HUES6 (cell line): Measurements from ENCODE around the gene DHX35.
A peak's percentile ranks its signal among the peaks of the same experiment; 100 is the strongest.

Experiments used
- H3K27ac ChIP-seq: 2 replicates; pipeline ENCODE4 v1.7.0; 2013; ENCODE audit warnings: low read depth, mild to moderate bottlenecking, low read length, inconsistent platforms
- H3K27me3 ChIP-seq: 2 replicates; pipeline ENCODE4 v1.6.1; 2013; ENCODE audit warnings: low read length; ENCODE audit not compliant: control insufficient read depth, insufficient read depth
- H3K36me3 ChIP-seq: 2 replicates; pipeline ENCODE4 v1.6.1; 2013; ENCODE audit warnings: low read length; ENCODE audit not compliant: control insufficient read depth, insufficient read depth
- H3K4me1 ChIP-seq: 2 replicates; pipeline ENCODE4 v1.6.1; 2013; ENCODE audit warnings: low read length; ENCODE audit not compliant: control insufficient read depth, insufficient read depth
- H3K4me3 ChIP-seq: 2 replicates; pipeline ENCODE4 v1.5.1; 2013; ENCODE audit warnings: low read depth, low read length
- H3K9ac ChIP-seq: one replicate; pipeline ENCODE4 v1.6.1; 2013; ENCODE audit warnings: mild to moderate bottlenecking, low read length
- H3K9me3 ChIP-seq: 2 replicates; pipeline ENCODE4 v1.6.1; 2013; ENCODE audit warnings: low read depth, low read length; ENCODE audit not compliant: control insufficient read depth, insufficient read depth

DHX35 gene

DNA sequence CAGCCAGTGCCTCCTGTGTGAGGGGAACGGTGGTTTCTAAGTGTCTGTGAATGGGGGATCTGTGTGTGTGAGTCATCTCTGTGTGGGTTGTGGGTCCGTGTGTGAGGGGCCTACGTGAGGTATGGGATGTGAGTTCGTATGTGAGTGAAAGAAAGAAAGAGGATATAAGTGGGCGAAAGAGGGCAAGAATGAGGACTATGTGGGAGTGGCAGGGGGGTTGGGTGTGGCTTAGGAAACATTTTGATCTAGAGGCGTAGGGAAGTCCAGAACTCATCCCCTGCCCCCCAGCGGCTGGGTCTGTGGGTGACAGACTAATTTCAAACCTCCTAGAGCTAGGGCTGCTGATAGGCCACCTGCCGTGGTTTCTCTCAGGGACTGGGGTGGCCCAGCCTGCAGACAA, 35.5 kb downstream of the DHX35 start:
- H3K9me3 ChIP-seq, result no peaks in the 10 kb centered on the region
- no peak overlapping the region for H3K9ac ChIP-seq
- H3K27ac ChIP-seq, result no peak overlapping the region
- H3K4me1 ChIP-seq, result no peaks in the 10 kb centered on the region
- peaks cover 66% of the 10 kb centered on the region for H3K36me3 ChIP-seq
- H3K4me3 ChIP-seq, result no peak overlapping the region
- H3K27me3 ChIP-seq, result no peaks in the 10 kb centered on the region

DNA sequence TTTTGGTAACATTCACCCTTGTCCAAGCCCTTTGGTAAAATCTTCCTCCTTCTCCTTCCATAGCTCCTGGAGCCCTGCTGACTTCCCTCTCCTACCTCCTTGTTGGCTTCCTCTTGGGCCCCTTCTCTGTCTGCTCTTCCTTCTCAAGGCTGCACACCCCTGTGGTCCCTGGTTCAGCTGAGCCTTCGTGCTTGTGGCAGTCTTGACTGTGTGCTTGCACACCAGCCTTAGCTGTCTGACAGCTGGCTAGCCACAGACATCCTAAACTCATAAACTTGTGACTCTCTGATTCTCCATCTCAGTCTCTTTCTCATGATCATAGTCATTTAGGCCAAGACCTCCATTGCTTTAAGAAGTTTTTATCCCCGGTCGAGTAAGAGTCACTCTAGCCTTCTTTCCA, 37.1 kb downstream of the DHX35 start:
- H3K27ac ChIP-seq, result no peak overlapping the region

DNA sequence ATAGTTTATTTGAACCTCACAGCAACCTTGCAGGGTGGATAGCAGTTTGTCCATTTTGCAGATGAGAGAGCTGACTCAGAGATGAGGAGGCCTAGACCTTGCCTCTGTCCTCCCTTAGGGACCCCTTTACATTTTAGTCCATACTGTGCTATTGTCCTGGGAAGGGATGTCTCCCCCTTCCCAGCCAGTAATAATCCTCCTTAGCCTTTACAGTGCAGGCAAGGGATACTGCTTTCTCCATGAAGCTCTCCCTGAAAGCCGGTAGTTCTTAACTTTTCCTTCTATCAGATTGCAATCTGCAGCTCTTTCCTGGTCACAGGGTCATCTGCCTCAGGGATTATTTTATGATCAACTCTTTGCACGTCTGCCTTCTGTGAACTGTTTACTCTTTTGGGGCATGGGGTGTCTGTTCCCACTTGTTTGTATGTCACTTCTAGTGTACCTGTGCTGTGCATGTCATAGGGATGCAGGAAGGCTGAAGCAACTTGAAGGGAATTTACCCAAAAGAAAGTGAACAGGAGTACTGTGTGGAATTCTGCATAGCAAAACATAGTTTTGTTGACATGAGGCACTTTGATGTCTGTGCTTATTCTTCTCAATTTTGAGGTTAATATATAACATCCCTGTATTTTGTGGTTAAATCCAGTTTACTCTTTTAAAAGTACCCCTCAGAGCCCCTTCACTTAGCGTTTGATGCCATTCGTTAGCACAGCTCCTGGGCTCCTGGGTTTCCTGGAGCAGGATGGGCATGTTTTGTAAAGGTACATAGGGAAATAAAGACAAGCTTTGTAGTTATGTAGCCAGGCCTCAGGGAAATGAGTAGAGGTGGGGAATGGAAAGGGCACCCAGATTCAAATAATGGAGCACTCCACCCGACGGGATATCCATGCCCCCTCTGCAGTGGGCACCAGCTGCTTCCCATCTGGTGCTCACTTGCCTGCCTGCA, 38.1 kb downstream of the DHX35 start:
- no peak overlapping the region for H3K27ac ChIP-seq
- no peak overlapping the region for H3K4me3 ChIP-seq
- H3K36me3 ChIP-seq, result peaks cover 79% of the 10 kb centered on the region
- no peaks in the 10 kb centered on the region for H3K27me3 ChIP-seq
- H3K4me1 ChIP-seq, result no peaks in the 10 kb centered on the region
- no peaks in the 10 kb centered on the region for H3K9me3 ChIP-seq
- no peak overlapping the region for H3K9ac ChIP-seq

More for the DNA sequence above, 37.1 kb downstream of the DHX35 start:
- H3K9me3 ChIP-seq, result no peaks in the 10 kb centered on the region
- H3K36me3 ChIP-seq, result peaks cover 76% of the 10 kb centered on the region
- no peak overlapping the region for H3K4me3 ChIP-seq
- no peaks in the 10 kb centered on the region for H3K27me3 ChIP-seq
- no peaks in the 10 kb centered on the region for H3K4me1 ChIP-seq
- H3K9ac ChIP-seq, result no peak overlapping the region

DNA sequence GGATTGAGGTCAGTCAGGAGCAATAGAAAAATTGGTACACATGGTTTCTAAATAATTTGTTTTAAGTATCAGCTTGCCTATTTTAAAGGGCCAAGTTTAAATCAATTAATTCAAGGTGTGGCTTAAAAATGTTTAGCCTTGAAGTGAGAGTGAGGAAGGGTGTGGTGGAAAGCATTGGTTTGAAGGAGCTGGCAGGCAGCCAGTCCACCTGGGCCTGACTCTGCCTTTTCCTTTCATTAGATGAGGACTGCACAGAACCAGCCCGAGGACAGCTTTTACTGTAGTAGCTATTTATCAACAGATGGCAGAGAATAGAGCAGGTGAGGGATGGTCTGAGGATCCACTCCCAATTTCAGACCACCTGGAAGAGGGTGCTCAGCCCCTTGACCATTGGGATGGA, 42.4 kb downstream of the DHX35 start:
- no peaks in the 10 kb centered on the region for H3K27me3 ChIP-seq
- H3K4me1 ChIP-seq, result peaks cover 7% of the 10 kb centered on the region; the same call in 1 of the 2 replicates
- peaks cover 86% of the 10 kb centered on the region for H3K36me3 ChIP-seq
- no peak overlapping the region for H3K9ac ChIP-seq
- H3K27ac ChIP-seq, result no peak overlapping the region
- H3K9me3 ChIP-seq, result no peaks in the 10 kb centered on the region
- H3K4me3 ChIP-seq, result no peak overlapping the region

DNA sequence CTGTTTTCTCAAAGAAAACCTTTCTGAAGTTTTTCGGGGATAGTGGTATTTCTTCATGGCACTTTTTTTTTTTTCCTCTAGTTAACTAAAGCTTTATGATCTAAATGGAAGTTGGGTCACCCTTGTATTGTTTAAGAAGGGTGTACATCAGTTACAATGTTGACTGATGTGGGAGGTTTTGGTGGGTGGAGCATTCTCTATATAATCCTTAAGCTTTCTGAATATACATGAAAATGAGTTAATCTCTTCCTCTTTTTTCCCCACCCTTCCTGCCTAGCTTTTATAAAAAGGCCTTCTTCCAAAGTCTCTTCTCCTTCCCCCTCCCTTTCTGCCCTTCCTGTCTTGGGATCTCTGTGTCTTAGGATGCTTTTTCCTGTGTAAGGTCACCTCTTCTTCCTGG, 47.2 kb downstream of the DHX35 start:
- Histone ChIP-seq H3K9ac (no peak overlapping the region), H3K27me3 (no peaks in the 10 kb centered on the region), H3K36me3 (peaks cover 69% of the 10 kb centered on the region), H3K4me1 (peaks cover 17% of the 10 kb centered on the region), H3K27ac (peak overlapping the region; percentile 30; the same call in 1 of the 2 replicates), H3K4me3 (no peak overlapping the region), H3K9me3 (no peaks in the 10 kb centered on the region)

- no peak overlapping the region for H3K4me3 ChIP-seq
- H3K4me1 ChIP-seq, result peaks cover 17% of the 10 kb centered on the region
- no peak overlapping the region for H3K27ac ChIP-seq
- H3K9me3 ChIP-seq, result no peaks in the 10 kb centered on the region
- no peak overlapping the region for H3K9ac ChIP-seq
- no peaks in the 10 kb centered on the region for H3K27me3 ChIP-seq
- H3K36me3 ChIP-seq, result peaks cover 71% of the 10 kb centered on the region
Observed at GRCh38 chr20:39010496-39010895, 48.4 kb downstream of the DHX35 start.

DNA sequence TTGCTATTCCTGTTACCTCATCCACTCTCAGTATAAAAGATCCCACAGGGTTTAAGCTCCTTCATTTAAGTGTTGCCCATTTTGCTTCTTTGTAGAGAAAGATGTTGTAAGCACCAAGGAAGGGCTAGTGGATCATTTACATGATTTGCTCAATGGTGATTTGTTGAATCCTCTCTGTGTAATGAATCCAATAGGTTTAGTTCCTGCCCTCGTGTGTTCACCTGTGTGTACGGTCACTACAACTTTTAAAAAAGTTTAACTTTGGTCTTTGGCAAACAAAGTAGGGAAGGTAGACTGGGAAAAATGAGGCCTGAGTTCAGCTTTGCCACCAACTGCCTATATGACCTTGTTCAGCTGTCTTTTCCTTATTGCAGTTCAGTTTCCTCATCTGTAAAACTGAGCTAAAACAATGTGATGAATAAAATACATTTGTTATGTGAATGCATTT, 51.5 kb downstream of the DHX35 start:
- no peak overlapping the region for H3K4me3 ChIP-seq
- no peak overlapping the region for H3K27ac ChIP-seq
- no peaks in the 10 kb centered on the region for H3K9me3 ChIP-seq
- H3K9ac ChIP-seq, result no peak overlapping the region
- H3K4me1 ChIP-seq, result peaks cover 17% of the 10 kb centered on the region
- peaks cover 67% of the 10 kb centered on the region for H3K36me3 ChIP-seq
- H3K27me3 ChIP-seq, result no peaks in the 10 kb centered on the region

GRCh38 chr20:39016041-39016440, 53.9 kb downstream of the DHX35 start:
- H3K27ac ChIP-seq, result no peak overlapping the region
- peaks cover 72% of the 10 kb centered on the region for H3K36me3 ChIP-seq
- no peaks in the 10 kb centered on the region for H3K4me1 ChIP-seq
- H3K9ac ChIP-seq, result no peak overlapping the region
- no peak overlapping the region for H3K4me3 ChIP-seq
- no peaks in the 10 kb centered on the region for H3K27me3 ChIP-seq
- no peaks in the 10 kb centered on the region for H3K9me3 ChIP-seq

GRCh38 chr20:39016506-39016905, 54.4 kb downstream of the DHX35 start:
- no peak overlapping the region for H3K9ac ChIP-seq
- no peaks in the 10 kb centered on the region for H3K4me1 ChIP-seq
- H3K27ac ChIP-seq, result no peak overlapping the region
- peaks cover 77% of the 10 kb centered on the region for H3K36me3 ChIP-seq
- no peaks in the 10 kb centered on the region for H3K27me3 ChIP-seq
- H3K9me3 ChIP-seq, result no peaks in the 10 kb centered on the region
- no peak overlapping the region for H3K4me3 ChIP-seq

DNA sequence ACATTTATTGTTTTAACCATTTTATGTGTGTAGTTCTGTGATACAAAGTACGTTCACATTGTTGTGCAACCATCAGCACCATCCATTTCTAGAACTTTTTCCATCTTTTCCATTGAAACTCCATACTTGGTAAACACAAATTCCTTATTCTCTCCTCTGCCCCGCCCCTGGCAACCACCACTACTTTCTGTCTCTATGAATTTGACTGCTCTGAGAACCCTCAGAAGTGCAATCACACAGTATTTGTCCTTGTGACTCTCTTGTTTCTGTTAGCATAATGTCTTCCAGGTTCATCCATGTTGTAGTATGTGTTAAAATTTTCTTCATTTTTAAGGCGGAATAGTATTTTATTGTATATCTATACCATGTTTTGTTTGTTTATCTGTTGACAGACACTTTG, 56.9 kb downstream of the DHX35 start:
- H3K9me3 ChIP-seq, result no peaks in the 10 kb centered on the region
- H3K27me3 ChIP-seq, result no peaks in the 10 kb centered on the region
- no peak overlapping the region for H3K27ac ChIP-seq
- no peak overlapping the region for H3K4me3 ChIP-seq
- no peaks in the 10 kb centered on the region for H3K4me1 ChIP-seq
- H3K36me3 ChIP-seq, result peaks cover 87% of the 10 kb centered on the region
- no peak overlapping the region for H3K9ac ChIP-seq

GRCh38 chr20:39019805-39020325, 57.7 kb downstream of the DHX35 start:
- Histone ChIP-seq H3K27ac (no peak overlapping the region), H3K9ac (no peak overlapping the region), H3K27me3 (no peaks in the 10 kb centered on the region), H3K4me3 (no peak overlapping the region), H3K36me3 (peaks cover 90% of the 10 kb centered on the region), H3K4me1 (no peaks in the 10 kb centered on the region), H3K9me3 (no peaks in the 10 kb centered on the region)
